AG04449 (cell line): Measurements from ENCODE around the gene PDE8B.

Experiments used
- CTCF ChIA-PET: fragments of 350-600 bp; formaldehyde crosslinking; extraction: SDS; loops from one replicate; lab custom pipeline; 2021; ENCODE audit warnings: antibody characterized with exemption; lab: Yijun Ruan, JAX
- POLR2A ChIA-PET: fragments of 400-600, 350-600 bp; formaldehyde crosslinking; extraction: SDS; loops from one replicate; lab custom pipeline; 2020; ENCODE audit warnings: antibody characterized with exemption, inconsistent platforms; lab: Yijun Ruan, JAX
- DNase-seq: peaks from one replicate; pipeline ENCODE4 v3.0.0-alpha.2; 2010; ENCODE audit warnings: low read depth, low spot score
- H3K4me3 ChIP-seq: 2 replicates; pipeline ENCODE4 v1.5.1; 2011; ENCODE audit warnings: low read depth, mild to moderate bottlenecking, control low read depth, low read length
- TF ChIP-seq, protein P1 (sequence below): IDR thresholded peaks from one replicate; pipeline ENCODE4 v1.5.1; 2011; ENCODE audit warnings: mild to moderate bottlenecking, moderate library complexity, low read length, control low read depth, inconsistent platforms; ENCODE audit not compliant: insufficient read depth; ENCODE audit errors: missing control alignments

PDE8B gene

GRCh38 chr5:77366717-77367500 is 156.4 kb downstream of the PDE8B start:
- DNase-seq = no peak
- ChIA-PET CTCF (no interaction called here), POLR2A (no interaction called here)
- TF ChIP-seq, protein P1, sequence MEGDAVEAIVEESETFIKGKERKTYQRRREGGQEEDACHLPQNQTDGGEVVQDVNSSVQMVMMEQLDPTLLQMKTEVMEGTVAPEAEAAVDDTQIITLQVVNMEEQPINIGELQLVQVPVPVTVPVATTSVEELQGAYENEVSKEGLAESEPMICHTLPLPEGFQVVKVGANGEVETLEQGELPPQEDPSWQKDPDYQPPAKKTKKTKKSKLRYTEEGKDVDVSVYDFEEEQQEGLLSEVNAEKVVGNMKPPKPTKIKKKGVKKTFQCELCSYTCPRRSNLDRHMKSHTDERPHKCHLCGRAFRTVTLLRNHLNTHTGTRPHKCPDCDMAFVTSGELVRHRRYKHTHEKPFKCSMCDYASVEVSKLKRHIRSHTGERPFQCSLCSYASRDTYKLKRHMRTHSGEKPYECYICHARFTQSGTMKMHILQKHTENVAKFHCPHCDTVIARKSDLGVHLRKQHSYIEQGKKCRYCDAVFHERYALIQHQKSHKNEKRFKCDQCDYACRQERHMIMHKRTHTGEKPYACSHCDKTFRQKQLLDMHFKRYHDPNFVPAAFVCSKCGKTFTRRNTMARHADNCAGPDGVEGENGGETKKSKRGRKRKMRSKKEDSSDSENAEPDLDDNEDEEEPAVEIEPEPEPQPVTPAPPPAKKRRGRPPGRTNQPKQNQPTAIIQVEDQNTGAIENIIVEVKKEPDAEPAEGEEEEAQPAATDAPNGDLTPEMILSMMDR = no peak
- H3K4me3 ChIP-seq = no peak overlapping the region

- ChIA-PET POLR2A (no interaction called here), CTCF (no interaction called here)
- no peak for DNase-seq
- H3K4me3 ChIP-seq = no peak overlapping the region
- TF ChIP-seq, protein P1 = no peak
These were observed 157.3 kb downstream of the PDE8B start for GRCh38 chr5:77367741-77368140.

DNA sequence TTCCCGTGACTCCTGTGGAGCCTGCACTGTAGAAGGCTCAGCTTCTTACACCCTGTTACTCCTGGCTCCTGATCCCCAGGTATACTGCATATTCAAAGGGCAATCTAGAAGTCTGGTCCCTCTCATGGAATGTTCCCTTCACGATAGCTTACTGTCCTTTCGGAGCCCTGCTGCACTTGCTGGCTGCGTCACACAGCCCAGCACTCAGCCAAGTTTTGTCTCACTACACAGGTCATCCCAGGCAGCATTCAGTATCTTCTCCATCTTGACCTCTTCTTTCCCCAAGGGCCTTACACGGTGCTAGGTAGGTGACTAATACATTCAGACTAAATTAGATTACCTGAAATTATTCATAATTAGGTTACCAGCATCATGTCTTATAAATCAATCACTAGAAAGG is 157.9 kb downstream of the PDE8B start:
- CTCF ChIA-PET = no interaction called here
- H3K4me3 ChIP-seq = no peak overlapping the region
- DNase-seq = no peak
- TF ChIP-seq, protein P1 = no peak
- POLR2A ChIA-PET = no interaction called here

- ChIA-PET POLR2A (no interaction called here), CTCF (no interaction called here)
- no peak overlapping the region for H3K4me3 ChIP-seq
- TF ChIP-seq, protein P1 = no peak
- DNase-seq = no peak
These were observed 159.1 kb downstream of the PDE8B start for GRCh38 chr5:77369566-77369965.

- POLR2A ChIA-PET = no interaction called here
- DNase-seq = no peak
- CTCF ChIA-PET = no interaction called here
- TF ChIP-seq, protein P1 = no peak
- H3K4me3 ChIP-seq = no peak overlapping the region
These were observed 164.2 kb downstream of the PDE8B start for GRCh38 chr5:77374686-77375085.

DNA sequence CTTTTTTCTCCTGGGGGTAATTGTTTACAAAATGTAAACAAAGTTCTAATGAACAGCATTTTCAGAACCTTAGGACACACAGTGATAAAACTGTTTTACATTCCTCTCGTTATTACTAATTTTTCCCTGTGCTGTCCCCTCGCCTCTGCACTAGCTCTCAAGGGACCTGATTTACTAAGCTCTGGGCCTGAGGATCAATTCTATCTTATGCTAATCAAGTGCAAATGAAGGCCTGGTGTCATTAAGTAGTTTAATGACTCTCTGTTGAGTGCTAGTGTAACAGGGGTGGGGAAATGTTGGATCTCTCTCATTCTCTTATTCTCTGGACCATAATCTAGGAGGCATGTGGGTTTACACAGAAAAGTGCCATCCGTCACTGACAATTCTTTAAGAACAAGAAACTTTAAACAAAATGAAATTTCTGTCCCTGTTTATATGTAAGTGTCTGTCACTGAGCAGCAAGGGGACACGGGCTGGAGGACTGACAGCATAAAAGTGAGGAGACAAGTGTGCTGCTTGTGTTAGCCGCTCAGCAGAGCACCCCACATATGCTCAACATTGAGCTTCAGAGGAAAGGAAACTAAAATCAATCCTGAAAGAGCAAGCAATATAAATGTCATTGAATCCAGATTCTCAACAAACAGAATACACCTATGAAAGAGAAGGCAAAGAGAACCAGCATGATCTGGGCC is 166.3 kb downstream of the PDE8B start:
- H3K4me3 ChIP-seq = no peak overlapping the region
- POLR2A ChIA-PET = no interaction called here
- TF ChIP-seq, protein P1 = no peak
- CTCF ChIA-PET = no interaction called here
- DNase-seq = no peak
